Memory B cell (primary cell): ENCODE results near the gene FBN1.

ENCODE experiments used
- ATAC-seq: fragments of 150-1000 bp; cut with Tn5 transposase; 2 replicates; pipeline ENCODE4 v1.10.0; 2021; ENCODE audit warnings: low read depth, mild to moderate bottlenecking, moderate library complexity
- DNase-seq, 2 donors: peaks; one replicate each; pipeline ENCODE4 v3.0.0; 2022; ENCODE audit warnings: low spot score in 2 of 2
- H3K27ac Mint-ChIP-seq: one replicate; pipeline ENCODE4 v1.8.0; 2022; ENCODE audit warnings: mild to moderate bottlenecking, moderate library complexity, mixed read lengths
- H3K27me3 Mint-ChIP-seq: one replicate; pipeline ENCODE4 v1.8.0; 2022; ENCODE audit warnings: mixed read lengths
- H3K36me3 Mint-ChIP-seq: one replicate; pipeline ENCODE4 v1.8.0; 2022; ENCODE audit warnings: mild to moderate bottlenecking, mixed read lengths
- H3K4me1 Mint-ChIP-seq: one replicate; pipeline ENCODE4 v1.8.0; 2022; ENCODE audit warnings: mixed read lengths
- H3K4me3 Mint-ChIP-seq: one replicate; pipeline ENCODE4 v1.8.0; 2022; ENCODE audit warnings: mild to moderate bottlenecking, moderate library complexity, mixed read lengths
- H3K9me3 Mint-ChIP-seq: one replicate; pipeline ENCODE4 v1.8.0; 2022; ENCODE audit warnings: mixed read lengths

Gene FBN1

DNA sequence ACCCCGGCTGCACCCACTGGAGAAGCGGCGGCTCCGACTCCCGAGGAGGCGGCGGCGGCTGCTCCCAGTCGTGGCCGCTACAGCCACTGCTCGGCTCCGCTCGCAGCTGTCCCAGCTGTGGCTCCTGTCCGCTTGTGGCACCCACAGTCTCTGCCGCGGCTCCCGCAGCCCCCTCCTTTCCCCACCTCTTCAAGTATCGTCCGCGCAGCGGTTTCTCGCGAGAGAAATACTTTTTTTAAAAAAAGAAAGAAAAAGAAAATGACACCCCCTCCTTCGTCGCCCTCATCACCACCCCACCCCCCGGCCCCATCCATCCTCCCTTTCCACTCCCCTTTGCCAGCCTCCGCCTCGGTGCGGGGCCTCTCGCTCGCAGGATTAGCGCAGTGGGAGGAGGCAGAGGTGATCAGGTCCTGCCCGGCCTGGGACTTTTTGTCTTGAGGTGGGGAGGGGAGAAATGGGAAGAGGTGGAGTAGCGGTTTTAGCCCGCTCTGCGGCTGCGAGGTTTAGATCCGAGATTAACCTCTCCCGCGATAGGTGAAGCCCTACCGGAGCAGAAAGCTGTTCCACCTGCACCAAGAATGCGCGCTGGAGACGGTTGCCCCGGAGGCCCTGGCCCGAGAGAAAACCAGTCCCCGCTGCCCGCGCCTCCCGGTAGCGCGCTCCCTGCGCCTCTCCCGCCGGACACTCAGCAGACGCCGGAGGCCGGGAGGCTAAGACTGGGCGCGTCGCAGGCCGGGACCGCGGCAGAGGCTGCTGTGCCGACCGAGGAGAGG is at the start of gene FBN1:
Gene FBN1, minus strand, starts transcription at position 152 of the 773 bp plus-strand sequence. CDS start 940 bp downstream, outside the sequence.
- DNase-seq = no peak
- Mint-ChIP-seq H3K9me3 (no peaks in the 10 kb centered on the region), H3K36me3 (no peaks in the 10 kb centered on the region), H3K4me1 (no peaks in the 10 kb centered on the region), H3K27ac (no peak within 1 kb of the TSS), H3K27me3 (peaks cover 11% of the 10 kb centered on the region), H3K4me3 (peak within 1 kb of the TSS; percentile 54)
- no peak for ATAC-seq

GRCh38 chr15:48693484-48693883 is 48.0 kb upstream of the FBN1 start:
- Mint-ChIP-seq H3K36me3 (no peaks in the 10 kb centered on the region), H3K27me3 (no peaks in the 10 kb centered on the region), H3K4me1 (no peaks in the 10 kb centered on the region), H3K9me3 (no peaks in the 10 kb centered on the region), H3K27ac (no peak overlapping the region), H3K4me3 (no peak overlapping the region)
- ATAC-seq (no peak), DNase-seq (no peak)

- Mint-ChIP-seq H3K4me1 (no peaks in the 10 kb centered on the region), H3K36me3 (peaks cover 4% of the 10 kb centered on the region), H3K9me3 (peaks cover 8% of the 10 kb centered on the region), H3K4me3 (no peak overlapping the region), H3K27me3 (peaks cover 1% of the 10 kb centered on the region), H3K27ac (no peak overlapping the region)
- ATAC-seq (no peak), DNase-seq (no peak)
Measured at GRCh38 chr15:48688493-48688892, 43.0 kb upstream of the FBN1 start.

- Mint-ChIP-seq H3K27me3 (peaks cover 1% of the 10 kb centered on the region), H3K4me3 (no peak overlapping the region), H3K27ac (no peak overlapping the region), H3K4me1 (no peaks in the 10 kb centered on the region), H3K9me3 (peaks cover 8% of the 10 kb centered on the region), H3K36me3 (peaks cover 4% of the 10 kb centered on the region)
- no peak for DNase-seq
- ATAC-seq = no peak
Measured at GRCh38 chr15:48683991-48684765, 38.7 kb upstream of the FBN1 start.

DNA sequence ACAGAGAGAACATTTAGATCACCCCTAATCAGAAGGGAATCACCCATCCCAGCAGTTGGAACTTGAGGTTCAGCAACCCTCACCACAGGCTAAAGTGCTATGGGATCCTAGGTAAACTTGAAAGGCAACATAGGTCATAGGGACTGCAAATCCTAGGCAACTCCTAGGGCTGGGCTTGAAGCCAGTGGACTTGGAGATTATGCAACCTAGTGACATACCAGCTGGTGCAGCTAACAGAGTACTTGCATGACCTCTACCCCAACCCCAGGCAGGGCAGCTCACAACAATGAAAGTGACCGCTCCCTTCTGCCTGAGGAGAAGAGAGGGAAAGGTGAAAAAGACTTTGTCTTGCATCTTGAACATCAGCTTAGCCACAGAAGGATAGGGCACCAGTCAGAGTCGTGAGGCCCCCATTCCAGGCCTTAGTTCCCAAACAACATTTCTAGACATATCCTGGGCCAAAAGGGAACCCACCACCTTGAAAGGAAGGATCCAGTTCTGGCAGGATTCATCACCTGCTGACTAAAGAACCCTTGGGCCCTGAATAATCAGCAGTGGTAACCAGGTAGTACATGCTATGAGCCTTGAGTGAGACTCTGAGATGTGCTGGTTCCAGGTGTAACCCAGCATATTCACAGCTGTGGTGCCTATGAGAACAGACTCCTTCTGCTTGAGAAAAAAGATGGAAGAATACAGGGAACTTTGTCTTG is 37.6 kb upstream of the FBN1 start:
- H3K36me3 Mint-ChIP-seq = peaks cover 4% of the 10 kb centered on the region
- no peak overlapping the region for H3K4me3 Mint-ChIP-seq
- H3K27me3 Mint-ChIP-seq = peaks cover 1% of the 10 kb centered on the region
- ATAC-seq = no peak
- H3K27ac Mint-ChIP-seq = no peak overlapping the region
- no peaks in the 10 kb centered on the region for H3K4me1 Mint-ChIP-seq
- DNase-seq = no peak
- H3K9me3 Mint-ChIP-seq = peaks cover 6% of the 10 kb centered on the region

DNA sequence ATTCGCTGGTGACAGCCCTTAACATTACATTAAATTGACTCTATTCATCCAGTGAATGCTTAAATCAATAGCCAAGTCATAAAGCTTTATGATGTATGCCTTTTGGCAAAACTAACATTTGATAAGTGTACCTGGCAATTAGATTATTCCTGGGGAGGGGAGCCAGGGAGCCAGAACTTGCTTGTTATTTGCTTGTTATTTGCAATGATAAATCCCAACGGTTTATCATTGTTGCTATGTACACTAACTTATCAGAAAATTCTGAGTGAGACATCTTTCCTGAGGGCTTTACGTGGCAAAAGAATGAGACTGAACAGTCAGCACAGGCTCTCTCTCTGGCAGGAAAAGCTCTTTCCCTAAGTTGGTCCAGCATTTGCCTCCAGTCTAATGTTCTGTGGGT is 35.8 kb upstream of the FBN1 start:
- no peak for DNase-seq
- Mint-ChIP-seq H3K9me3 (peaks cover 2% of the 10 kb centered on the region), H3K36me3 (peaks cover 4% of the 10 kb centered on the region), H3K27ac (no peak overlapping the region), H3K4me1 (no peaks in the 10 kb centered on the region), H3K27me3 (peaks cover 1% of the 10 kb centered on the region), H3K4me3 (no peak overlapping the region)
- no peak for ATAC-seq

GRCh38 chr15:48680841-48681240 is 35.3 kb upstream of the FBN1 start:
- Mint-ChIP-seq H3K27ac (no peak overlapping the region), H3K4me3 (no peak overlapping the region), H3K4me1 (no peaks in the 10 kb centered on the region), H3K9me3 (no peaks in the 10 kb centered on the region), H3K27me3 (peaks cover 2% of the 10 kb centered on the region), H3K36me3 (peaks cover 4% of the 10 kb centered on the region)
- DNase-seq (no peak), ATAC-seq (no peak)

DNA sequence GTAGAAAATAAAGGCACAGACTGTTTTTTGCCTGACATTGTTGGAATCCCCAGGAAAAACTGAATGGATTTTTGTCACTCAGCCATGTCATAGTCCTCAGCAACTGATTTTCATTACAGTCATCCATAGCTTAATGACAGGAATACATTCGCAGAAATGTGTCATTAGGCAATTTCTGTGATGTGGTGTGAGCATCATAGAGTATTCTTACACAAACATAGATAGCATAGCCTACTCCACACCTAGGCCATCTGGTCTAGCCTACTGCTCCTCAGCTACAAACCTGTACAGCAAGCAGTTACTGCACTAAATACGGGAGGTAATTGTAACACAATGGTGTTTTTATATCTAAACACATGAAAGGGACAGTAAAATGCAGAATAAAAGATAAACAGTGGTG is 34.4 kb upstream of the FBN1 start:
- Mint-ChIP-seq H3K9me3 (no peaks in the 10 kb centered on the region), H3K36me3 (peaks cover 2% of the 10 kb centered on the region), H3K27me3 (peaks cover 4% of the 10 kb centered on the region), H3K4me1 (no peaks in the 10 kb centered on the region), H3K27ac (no peak overlapping the region), H3K4me3 (no peak overlapping the region)
- ATAC-seq (no peak), DNase-seq (no peak)

DNA sequence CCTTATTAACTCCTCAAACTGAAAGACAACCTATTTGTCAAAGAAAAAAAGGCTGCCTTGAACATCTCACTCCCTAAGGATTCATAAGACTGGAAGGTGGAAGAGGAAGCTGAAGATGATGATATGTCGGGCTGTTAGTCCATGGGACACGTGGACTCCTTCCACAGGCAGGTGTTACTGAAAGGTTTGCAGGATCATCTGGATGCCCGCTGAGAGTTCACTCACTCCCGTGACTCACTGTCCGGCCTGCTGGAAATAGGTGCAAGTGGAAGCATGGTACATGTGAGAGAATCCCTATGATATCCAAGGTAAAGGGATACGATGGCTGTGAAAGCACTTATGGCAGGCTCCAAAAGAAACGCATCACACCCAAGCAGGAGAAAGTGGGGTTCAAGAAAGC is 33.3 kb upstream of the FBN1 start:
- H3K9me3 Mint-ChIP-seq = no peaks in the 10 kb centered on the region
- no peaks in the 10 kb centered on the region for H3K36me3 Mint-ChIP-seq
- H3K4me1 Mint-ChIP-seq = no peaks in the 10 kb centered on the region
- no peak for DNase-seq
- no peak overlapping the region for H3K27ac Mint-ChIP-seq
- no peak overlapping the region for H3K4me3 Mint-ChIP-seq
- H3K27me3 Mint-ChIP-seq = peaks cover 2% of the 10 kb centered on the region
- ATAC-seq = no peak

- Mint-ChIP-seq H3K36me3 (no peaks in the 10 kb centered on the region), H3K27me3 (peaks cover 5% of the 10 kb centered on the region), H3K9me3 (no peaks in the 10 kb centered on the region), H3K27ac (no peak overlapping the region), H3K4me3 (no peak overlapping the region), H3K4me1 (no peaks in the 10 kb centered on the region)
- ATAC-seq = no peak
- DNase-seq = no peak
Measured at GRCh38 chr15:48677821-48678220, 32.3 kb upstream of the FBN1 start.

GRCh38 chr15:48675436-48675835 is 29.9 kb upstream of the FBN1 start:
- ATAC-seq = no peak
- H3K4me1 Mint-ChIP-seq = no peaks in the 10 kb centered on the region
- H3K9me3 Mint-ChIP-seq = no peaks in the 10 kb centered on the region
- no peak overlapping the region for H3K27ac Mint-ChIP-seq
- no peak for DNase-seq
- no peaks in the 10 kb centered on the region for H3K36me3 Mint-ChIP-seq
- no peak overlapping the region for H3K4me3 Mint-ChIP-seq
- H3K27me3 Mint-ChIP-seq = peaks cover 7% of the 10 kb centered on the region

DNA sequence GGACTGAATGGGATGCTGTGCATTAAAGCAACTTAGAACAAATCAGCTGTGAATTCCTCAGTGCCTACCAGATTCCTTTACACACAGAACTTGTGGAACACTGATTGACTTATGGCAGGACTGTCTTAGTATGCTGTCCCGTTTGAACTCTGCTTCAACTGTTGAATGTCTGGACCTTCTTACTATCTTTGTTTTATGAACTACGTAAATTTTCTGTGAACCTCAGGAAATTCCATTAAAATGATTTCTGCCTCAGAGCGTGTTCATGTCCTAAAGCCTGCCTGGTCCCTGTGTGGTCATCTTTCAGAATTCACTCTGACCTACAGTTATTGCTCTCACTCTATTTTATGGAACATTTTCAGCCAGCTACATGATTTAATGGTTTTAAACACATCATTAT is 29.4 kb upstream of the FBN1 start:
- peaks cover 10% of the 10 kb centered on the region for H3K27me3 Mint-ChIP-seq
- H3K4me1 Mint-ChIP-seq = no peaks in the 10 kb centered on the region
- no peaks in the 10 kb centered on the region for H3K36me3 Mint-ChIP-seq
- no peak overlapping the region for H3K4me3 Mint-ChIP-seq
- H3K9me3 Mint-ChIP-seq = no peaks in the 10 kb centered on the region
- no peak for DNase-seq
- no peak overlapping the region for H3K27ac Mint-ChIP-seq
- ATAC-seq = no peak

DNA sequence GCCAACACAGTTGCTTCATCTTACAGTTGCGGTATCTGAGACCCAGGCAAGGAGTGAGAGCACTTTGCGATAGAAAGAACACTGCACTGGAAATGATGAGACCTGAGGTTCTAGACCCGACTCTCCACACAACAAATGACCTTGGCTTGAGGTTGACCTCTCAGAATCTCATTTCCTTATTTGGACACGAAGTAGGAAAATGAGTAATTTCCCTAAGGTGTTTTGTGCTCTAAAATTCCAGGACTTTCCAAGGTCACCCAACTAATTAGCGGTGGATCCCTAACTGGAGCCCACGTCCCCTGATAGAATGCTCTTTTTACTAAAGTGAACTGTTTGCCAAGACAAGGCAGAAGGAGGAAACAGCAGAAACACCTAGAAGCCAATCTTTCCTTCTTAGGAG is 26.7 kb upstream of the FBN1 start:
- Mint-ChIP-seq H3K4me1 (no peaks in the 10 kb centered on the region), H3K36me3 (no peaks in the 10 kb centered on the region)
- no peak for ATAC-seq

More for the DNA sequence above, 26.7 kb upstream of the FBN1 start:
- DNase-seq = no peak
- Mint-ChIP-seq H3K4me3 (no peak overlapping the region), H3K27ac (no peak overlapping the region), H3K9me3 (no peaks in the 10 kb centered on the region), H3K27me3 (peaks cover 10% of the 10 kb centered on the region)
